Measurements from ENCODE around the gene OR5A2.
"Not testable (repeated sequence)": the region's sequence is repeated elsewhere in the genome, so short reads cannot be mapped to it uniquely, and the experiment has no call there.

OR5A2 gene

GRCh38 chr11:59394186-59394585, 32.0 kb downstream of the OR5A2 start:
- DNase-seq (ENCODE audit: low spot score) = no peak

GRCh38 chr11:59380263-59381059, 45.8 kb downstream of the OR5A2 start:
- no peak for DNase-seq (ENCODE audit: low spot score)

GRCh38 chr11:59372324-59372723, 53.9 kb downstream of the OR5A2 start:
- not testable (repeated sequence) for DNase-seq (ENCODE audit: low spot score)

GRCh38 chr11:59368238-59369022, 57.8 kb downstream of the OR5A2 start:
- no peak for DNase-seq (ENCODE audit: low spot score)
